IMR-90 (cell line): ENCODE data around the gene MRPL45. TPM values are rescaled to one million over a fixed set of nuclear protein-coding genes. Genes with fewer than 3 reads are reported as not detected.

ENCODE experiments used
- ATAC-seq: fragments of 200-7000 bp; cut with Tn5 transposase; 2 replicates; pipeline ENCODE4 v1.9.1; 2020; ENCODE audit warnings: low read depth, mild to moderate bottlenecking, moderate library complexity
- BruUV-seq: library from RNA; stranded (reverse); fragments of 400-500 nt; replicated peaks from 2 replicates; lab custom pipeline; 2021; lab: Mats Ljungman, UMichigan
- CTCF ChIA-PET: fragments of 300-600 bp; formaldehyde crosslinking; extraction: SDS; loops from one replicate; lab custom pipeline; 2021; ENCODE audit warnings: antibody characterized with exemption; lab: Yijun Ruan, JAX
- POLR2A ChIA-PET: fragments of 300-600 bp; sonication (Branson Sonifier 250); formaldehyde crosslinking; loops from one replicate; lab custom pipeline; 2022; ENCODE audit warnings: antibody characterized with exemption; ENCODE audit not compliant: unreplicated experiment; lab: Charles Lee
- DNase-seq: peaks from one replicate; pipeline ENCODE4 v3.0.0; 2013
- H2AFZ ChIP-seq: replicated peaks from 2 replicates; pipeline ENCODE3; 2013; ENCODE audit warnings: low read length, mild to moderate bottlenecking; ENCODE audit not compliant: poor library complexity
- H2AK5ac ChIP-seq: 2 replicates; pipeline ENCODE4 v1.6.1; 2013; ENCODE audit warnings: low read depth, low read length, inconsistent platforms
- H2AK9ac ChIP-seq: replicated peaks from 2 replicates; pipeline ENCODE3; 2013; ENCODE audit warnings: mild to moderate bottlenecking, low read depth, low read length, moderate library complexity; ENCODE audit not compliant: poor library complexity
- H2BK120ac ChIP-seq: 2 replicates; pipeline ENCODE4 v1.6.1; 2013; ENCODE audit warnings: low read depth, low read length, inconsistent platforms
- H2BK15ac ChIP-seq: 3 replicates; pipeline ENCODE4 v1.6.1; 2013; ENCODE audit warnings: low read depth, low read length, inconsistent platforms
- H2BK20ac ChIP-seq: 2 replicates; pipeline ENCODE4 v1.6.1; 2013; ENCODE audit warnings: low read depth, mild to moderate bottlenecking, inconsistent platforms, low read length, moderate library complexity
- H2BK5ac ChIP-seq: 2 replicates; pipeline ENCODE4 v1.6.1; 2013; ENCODE audit warnings: mild to moderate bottlenecking, low read depth, low read length, inconsistent platforms; ENCODE audit not compliant: poor library complexity, severe bottlenecking
- H3K14ac ChIP-seq: replicated peaks from 2 replicates; pipeline ENCODE4 v1.6.1; 2013; ENCODE audit warnings: low read depth, low read length, inconsistent platforms
- H3K18ac ChIP-seq: 2 replicates; pipeline ENCODE4 v1.6.1; 2013; ENCODE audit warnings: low read depth, low read length, control low read depth
- H3K23ac ChIP-seq: 2 replicates; pipeline ENCODE4 v1.6.1; 2013; ENCODE audit warnings: low read depth, low read length, inconsistent platforms
- H3K27ac ChIP-seq: 2 replicates; pipeline ENCODE4 v1.5.1; 2013; ENCODE audit warnings: mild to moderate bottlenecking, control low read depth, low read length; ENCODE audit not compliant: insufficient read depth
- H3K27me3 ChIP-seq: 2 replicates; pipeline ENCODE4 v1.6.1; 2013; ENCODE audit warnings: low read length; ENCODE audit not compliant: control insufficient read depth, insufficient read depth
- H3K36me3 ChIP-seq: 2 replicates; pipeline ENCODE4 v1.6.1; 2013; ENCODE audit warnings: low read length, mixed read lengths; ENCODE audit not compliant: control insufficient read depth, insufficient read depth
- H3K4ac ChIP-seq: 2 replicates; pipeline ENCODE4 v1.6.1; 2013; ENCODE audit warnings: low read depth, low read length, inconsistent platforms
- H3K4me1 ChIP-seq: 2 replicates; pipeline ENCODE4 v1.6.1; 2013; ENCODE audit warnings: low read length, mixed read lengths; ENCODE audit not compliant: control insufficient read depth, insufficient read depth
- H3K4me2 ChIP-seq: 2 replicates; pipeline ENCODE4 v1.6.1; 2013; ENCODE audit warnings: low read depth, mild to moderate bottlenecking, control low read depth, low read length, moderate library complexity
- H3K4me3 ChIP-seq: 2 replicates; pipeline ENCODE4 v1.5.1; 2013; ENCODE audit warnings: low read depth, mild to moderate bottlenecking, control low read depth, low read length, moderate library complexity; ENCODE audit not compliant: insufficient read depth
- H3K56ac ChIP-seq: 2 replicates; pipeline ENCODE4 v1.6.1; 2013; ENCODE audit warnings: low read length, inconsistent platforms; ENCODE audit not compliant: insufficient read depth; ENCODE audit errors: extremely low read depth
- H3K79me1 ChIP-seq, 2 experiments: 2 replicates each; pipeline ENCODE4 v1.6.1; 2013; ENCODE audit warnings: low read length in 2 of 2, inconsistent platforms in 1 of 2, low read depth in 1 of 2
- H3K9ac ChIP-seq: 2 replicates; pipeline ENCODE4 v1.6.1; 2013; ENCODE audit warnings: low read depth, low read length, control low read depth
- H3K9me1 ChIP-seq: 2 replicates; pipeline ENCODE4 v1.6.1; 2013; ENCODE audit warnings: low read length, inconsistent platforms; ENCODE audit not compliant: insufficient read depth
- H3K9me3 ChIP-seq: 2 replicates; pipeline ENCODE4 v1.6.1; 2013; ENCODE audit warnings: low read length; ENCODE audit not compliant: control insufficient read depth, insufficient read depth
- H4K20me1 ChIP-seq: 2 replicates; pipeline ENCODE4 v1.6.1; 2013; ENCODE audit warnings: low read length, inconsistent platforms; ENCODE audit not compliant: insufficient read depth
- H4K5ac ChIP-seq: 2 replicates; pipeline ENCODE4 v1.6.1; 2013; ENCODE audit warnings: mild to moderate bottlenecking, low read depth, low read length, control low read depth
- H4K8ac ChIP-seq, 2 experiments: 2 replicates each; pipeline ENCODE4 v1.6.1; 2013; ENCODE audit warnings: low read depth in 2 of 2, low read length in 2 of 2, control low read depth in 1 of 2, inconsistent platforms in 1 of 2
- H4K91ac ChIP-seq: 2 replicates; pipeline ENCODE4 v1.6.1; 2013; ENCODE audit warnings: low read depth, low read length, inconsistent platforms; ENCODE audit not compliant: insufficient read depth
- BHLHE40 ChIP-seq: fragments of 150-350 bp; IDR thresholded peaks from 2 replicates; pipeline ENCODE4 v1.6.1; 2016; ENCODE audit warnings: mild to moderate bottlenecking, low read depth, low read length
- CEBPB ChIP-seq: IDR thresholded peaks from 2 replicates; pipeline ENCODE4 v1.6.1; 2012; ENCODE audit warnings: low read depth, low read length, improper control_type of control experiment
- CHD1 ChIP-seq: IDR thresholded peaks from 2 replicates; pipeline ENCODE4 v1.6.1; 2012; ENCODE audit warnings: low read depth, low read length, improper control_type of control experiment
- CTCF ChIP-seq: conservative IDR thresholded peaks from 2 replicates; pipeline ENCODE4 v1.5.1; 2012; ENCODE audit warnings: mild to moderate bottlenecking, low read depth, low read length, improper control_type of control experiment
- NFE2L2 ChIP-seq: fragments of 150-350 bp; IDR thresholded peaks from 2 replicates; pipeline ENCODE4 v1.6.1; 2016; ENCODE audit warnings: low read depth, mild to moderate bottlenecking, low read length
- RCOR1 ChIP-seq: IDR thresholded peaks from 2 replicates; pipeline ENCODE4 v1.6.1; 2012; ENCODE audit warnings: mild to moderate bottlenecking, low read length, improper control_type of control experiment; ENCODE audit not compliant: insufficient replicate concordance
- USF2 ChIP-seq: fragments of 150-350 bp; IDR thresholded peaks from 2 replicates; pipeline ENCODE4 v1.6.1; 2017; ENCODE audit warnings: mild to moderate bottlenecking, antibody characterized with exemption, low read length, low read depth
- whole genome bisulfite sequencing, 2 experiments: methylation state at CpG; one replicate each; pipeline versions ENCODE4 v1.1.5 to v1.1.7; 2013; ENCODE audit warnings: missing lambda C conversion rate in 2 of 2; ENCODE audit not compliant: insufficient read length in 1 of 2; ENCODE audit errors: extremely low coverage in 2 of 2; 5-methylcytosine and 5-hydroxymethylcytosine counted together
- dilution Hi-C: fragments of 300-500 bp; cut with HindIII; formaldehyde crosslinking; loops from one replicate; pipeline ENCODE4 v1.14.3; 2018; ENCODE audit warnings: low sequenced_read_pairs; ENCODE audit not compliant: unreplicated experiment
- in situ Hi-C: fragments of 300-500 bp; cut with MboI; formaldehyde crosslinking; loops from 3 replicates; pipeline ENCODE4 v1.14.3; 2019; ENCODE audit warnings: low sequenced_read_pairs, inconsistent platforms, mixed read lengths
- intact Hi-C: fragments of 100-400 bp; cut with micrococcal nuclease; formaldehyde crosslinking; loops from 2 replicates; pipeline ENCODE4 v1.10.0; 2022
- polyA plus RNA-seq, 3 experiments: library from polyadenylated mRNA; depleted of rRNA; stranded (reverse); fragments of >200 nt; gene quantifications; 2 replicates each; pipeline ENCODE4 v1.2.3, GENCODE V29; 2012; ENCODE audit warnings: low replicate concordance in 1 of 3
- total RNA-seq: library from RNA; depleted of rRNA; stranded (reverse); fragments of >200 nt; gene quantifications from 2 replicates; pipeline ENCODE4 v1.2.3, GENCODE V29; 2012

MRPL45 gene
- total and polyA plus RNA-seq, 2 of the 4 experiments (the other 2 are of a cell fraction), result 39.6 to 46.8 TPM

GRCh38 chr17:38324772-38325171 lies 27.8 kb downstream of the MRPL45 start:
- WGBS, 2 experiments, result no CpG with 5 or more reads among the region's 2 CpGs
- 0 out of 2 replicates have a peak, but pooled peaks cover 5% of the 10 kb centered on the region for H3K9me1 ChIP-seq
- dilution Hi-C loops (no loop called here), in situ Hi-C loops (no loop called here), intact Hi-C loops (no loop called here)
- BruUV-seq, result no TSS peak
- H3K9me3 ChIP-seq, result no peaks in the 10 kb centered on the region
- H3K27ac ChIP-seq, result no peak overlapping the region
- H2BK15ac ChIP-seq, result no peak overlapping the region
- POLR2A ChIA-PET, result no interaction called here
- no peak overlapping the region for H2AK9ac ChIP-seq
- H3K4ac ChIP-seq, result no peak overlapping the region
- H3K36me3 ChIP-seq, result peaks cover 11% of the 10 kb centered on the region
- no peak overlapping the region for H2BK120ac ChIP-seq
- no peaks in the 10 kb centered on the region; the same call in 1 of the 2 replicates for H4K20me1 ChIP-seq
- H3K18ac ChIP-seq, result no peak overlapping the region
- ATAC-seq (no peak), DNase-seq (no peak)
- no peak overlapping the region for H2AK5ac ChIP-seq
- H3K23ac ChIP-seq, result no peak overlapping the region
- H3K9ac ChIP-seq, result no peak overlapping the region
- no peak overlapping the region for H3K4me3 ChIP-seq
- no peak overlapping the region for H2BK20ac ChIP-seq
- no peak overlapping the region for H2BK5ac ChIP-seq
- H3K27me3 ChIP-seq, result peaks cover 22% of the 10 kb centered on the region
- H3K14ac ChIP-seq, result no peak overlapping the region
- no peak overlapping the region for H4K8ac ChIP-seq
- no peak overlapping the region for H2AFZ ChIP-seq
- no peak for TF ChIP-seq CEBPB
- TF ChIP-seq CTCF, result no peak
- TF ChIP-seq USF2, result no peak
- TF ChIP-seq RCOR1, result no peak
- TF ChIP-seq CHD1, result no peak
- no peak for TF ChIP-seq BHLHE40
- TF ChIP-seq NFE2L2, result no peak
- peaks cover 12% of the 10 kb centered on the region for H3K4me1 ChIP-seq
- H4K91ac ChIP-seq, result no peak overlapping the region
- H4K5ac ChIP-seq, result no peak overlapping the region
- no peak overlapping the region for H3K4me2 ChIP-seq
- no peaks in the 10 kb centered on the region; a peak in 1 of 4 replicates for H3K79me1 ChIP-seq
- CTCF ChIA-PET, result interaction anchor here (0.9 to 1.8 kb wide), 2 partner anchors 9 to 25 kb away, joined by 3 to 6 read pairs; no protein-coding TSS in a partner anchor
- H3K56ac ChIP-seq, result no peak overlapping the region
